K562 (cell line): ENCODE measurements around the gene SH3BGRL3. TPM values are rescaled to one million over a fixed set of nuclear protein-coding genes. Genes with fewer than 3 reads are reported as not detected.
A peak's percentile ranks its signal among the peaks of the same experiment; 100 is the strongest.

Source experiments
- ATF1 ChIP-seq, 2 experiments: fragments of 450-650 bp in 1 of 2; IDR thresholded peaks; 2 replicates each; pipeline ENCODE4 v1.6.1; 2016; ENCODE audit warnings: missing compliant biosample characterization in 1 of 2, missing genetic modification characterization in 1 of 2
- ATF7 ChIP-seq: fragments of 450-650 bp; IDR thresholded peaks from 2 replicates; pipeline ENCODE4 v1.7.1; 2014; ENCODE audit warnings: mild to moderate bottlenecking, moderate library complexity
- CHD2 ChIP-seq: IDR thresholded peaks from 2 replicates; pipeline ENCODE4 v1.6.1; 2011; ENCODE audit warnings: low read depth, low read length
- ILF3 ChIP-seq: fragments of 450-650 bp; IDR thresholded peaks from 2 replicates; pipeline ENCODE4 v1.6.1; 2018; ENCODE audit warnings: antibody characterized with exemption, mild to moderate bottlenecking, moderate library complexity, borderline replicate concordance
- MCM5 ChIP-seq: fragments of 450-650 bp; IDR thresholded peaks from 2 replicates; pipeline ENCODE4 v1.6.1; 2016; ENCODE audit warnings: low read depth
- MTA3 ChIP-seq: fragments of 450-650 bp; formaldehyde crosslinking; IDR thresholded peaks from 2 replicates; pipeline ENCODE4 v1.6.1; 2017; ENCODE audit warnings: mild to moderate bottlenecking, borderline replicate concordance
- NFE2 ChIP-seq: IDR thresholded peaks from 2 replicates; pipeline ENCODE4 v1.6.1; 2014; ENCODE audit warnings: antibody characterized with exemption, low read depth
- NR3C1 ChIP-seq: sonication (generic); formaldehyde crosslinking; IDR thresholded peaks from 2 replicates; pipeline ENCODE4 v1.8.1; 2022; ENCODE audit warnings: missing genetic modification reagents
- PHF20 ChIP-seq: fragments of 450-650 bp; IDR thresholded peaks from 2 replicates; pipeline ENCODE4 v1.6.1; 2018; ENCODE audit not compliant: partially characterized antibody
- POU5F1 ChIP-seq: fragments of 150-350 bp; IDR thresholded peaks from 2 replicates; pipeline ENCODE4 v1.6.1; 2014; ENCODE audit warnings: borderline replicate concordance, low read length, low read depth, mild to moderate bottlenecking; ENCODE audit not compliant: partially characterized antibody
- PTRF ChIP-seq: fragments of 450-650 bp; IDR thresholded peaks from 2 replicates; pipeline ENCODE4 v1.6.1; 2016; ENCODE audit warnings: mild to moderate bottlenecking, missing genetic modification characterization, missing compliant biosample characterization
- RFX5 ChIP-seq: IDR thresholded peaks from 2 replicates; pipeline ENCODE4 v1.6.1; 2011; ENCODE audit warnings: low read depth, mild to moderate bottlenecking, improper control_type of control experiment, low read length
- SIN3A ChIP-seq, 2 experiments: fragments of 150-350 bp in 1 of 2; IDR thresholded peaks; 2 replicates each; pipeline ENCODE4 v1.6.1; 2011 to 2016; ENCODE audit warnings: borderline replicate concordance in 2 of 2, low read depth in 2 of 2, low read length in 2 of 2, mild to moderate bottlenecking in 2 of 2, moderate library complexity in 2 of 2; ENCODE audit not compliant: control insufficient read depth in 1 of 2
- SMAD1 ChIP-seq: fragments of 150-350 bp; IDR thresholded peaks from 2 replicates; pipeline ENCODE4 v1.6.1; 2014; ENCODE audit warnings: low read length, low read depth; ENCODE audit not compliant: partially characterized antibody
- SMARCE1 ChIP-seq: fragments of 450-650 bp; IDR thresholded peaks from 2 replicates; pipeline ENCODE4 v1.7.1; 2016; ENCODE audit warnings: mild to moderate bottlenecking
- TARDBP ChIP-seq: fragments of 450-650 bp; IDR thresholded peaks from 2 replicates; pipeline ENCODE4 v1.6.1; 2016
- TEAD4 ChIP-seq, 2 experiments: sonication (generic) in 1 of 2; formaldehyde crosslinking in 1 of 2; IDR thresholded peaks; 2 replicates each; pipeline versions ENCODE4 v1.6.1 to v1.8.0; 2012 to 2022; ENCODE audit warnings: borderline replicate concordance in 1 of 2, inconsistent platforms in 1 of 2, low read length in 1 of 2, mild to moderate bottlenecking in 1 of 2, missing genetic modification reagents in 1 of 2
- ZNF431 ChIP-seq: sonication (generic); formaldehyde crosslinking; IDR thresholded peaks from 2 replicates; pipeline ENCODE4 v1.8.0; 2022; ENCODE audit warnings: mild to moderate bottlenecking, missing genetic modification reagents
- ZNF586 ChIP-seq: fragments of 450-650 bp; formaldehyde crosslinking; conservative IDR thresholded peaks from 2 replicates; pipeline ENCODE4 v1.4.0; 2020; ENCODE audit warnings: mild to moderate bottlenecking, moderate library complexity
- polyA plus RNA-seq, 8 experiments: library from polyadenylated mRNA; depleted of rRNA in 4 of 8; stranded (reverse) in 5 of 8; unstranded in 3 of 8; fragments of >200 nt; fragmentation: Nextera tagmentation in 2 of 8; fragmentation: Illumina TruSeq in 1 of 8; extraction: Ambion mirVana in 2 of 8; extraction: Trizol in 1 of 8; gene quantifications; 2 replicates each; pipeline versions ENCODE4 v1.2.1 to v1.2.3, GENCODE V29; 2011 to 2014; ENCODE audit warnings: inconsistent platforms in 1 of 8, missing spikeins in 1 of 8
- total RNA-seq, 7 experiments: library from RNA; depleted of rRNA in 6 of 7; stranded (reverse); fragments of >200 nt in 6 of 7; fragmentation: Illumina TruSeq in 2 of 7; extraction: Trizol in 2 of 7; gene quantifications; 2 replicates each; pipeline versions ENCODE4 v1.2.1 to v1.2.3, GENCODE V29; 2011 to 2021; ENCODE audit warnings: low replicate concordance in 1 of 7
- TF ChIP-seq, protein P1 (sequence below): fragments of 250-450 bp; sonication (Bioruptor Pico); IDR thresholded peaks from 2 replicates; pipeline ENCODE4 v1.4.0; 2020; ENCODE audit warnings: mild to moderate bottlenecking, moderate library complexity, borderline replicate concordance
- TF ChIP-seq, protein P2 (sequence below): fragments of 450-650 bp; formaldehyde crosslinking; IDR thresholded peaks from 2 replicates; pipeline ENCODE4 v1.4.0; 2020; ENCODE audit warnings: mild to moderate bottlenecking, mixed read lengths
- TF ChIP-seq, protein P3 (sequence below), 2 experiments: fragments of 450-650 bp; IDR thresholded peaks; 2 replicates each; pipeline ENCODE4 v1.6.1; 2018; ENCODE audit warnings: mild to moderate bottlenecking in 2 of 2, low read depth in 1 of 2; ENCODE audit not compliant: partially characterized antibody in 2 of 2

Gene SH3BGRL3
- total and polyA plus RNA-seq, 9 of the 15 experiments (the other 6 are each of a cell fraction or from before 2014, with no cell fraction given): 30.3 to 140 (median 54.2) TPM

DNA sequence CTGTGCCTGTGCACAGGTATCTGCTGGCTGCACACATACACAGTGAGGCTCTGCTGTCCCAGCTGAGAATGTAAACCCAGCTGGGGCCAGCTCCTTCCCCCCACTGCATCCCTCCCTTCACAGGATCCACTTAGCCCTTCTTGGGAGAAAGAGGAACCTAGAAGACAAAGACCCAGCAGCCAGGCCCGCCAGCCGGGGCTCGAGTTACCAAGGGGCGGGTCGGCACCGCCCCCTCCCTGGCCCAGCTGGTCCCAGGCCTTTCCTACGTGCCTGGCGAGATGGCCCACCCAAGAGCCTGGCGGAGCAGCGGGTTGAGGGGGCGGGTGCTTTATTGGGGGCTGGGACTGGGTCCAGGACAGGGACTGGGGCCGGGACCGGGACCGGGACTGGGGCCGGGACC is 2.1 kb downstream of the SH3BGRL3 start (continued):
- TF ChIP-seq, protein P1, sequence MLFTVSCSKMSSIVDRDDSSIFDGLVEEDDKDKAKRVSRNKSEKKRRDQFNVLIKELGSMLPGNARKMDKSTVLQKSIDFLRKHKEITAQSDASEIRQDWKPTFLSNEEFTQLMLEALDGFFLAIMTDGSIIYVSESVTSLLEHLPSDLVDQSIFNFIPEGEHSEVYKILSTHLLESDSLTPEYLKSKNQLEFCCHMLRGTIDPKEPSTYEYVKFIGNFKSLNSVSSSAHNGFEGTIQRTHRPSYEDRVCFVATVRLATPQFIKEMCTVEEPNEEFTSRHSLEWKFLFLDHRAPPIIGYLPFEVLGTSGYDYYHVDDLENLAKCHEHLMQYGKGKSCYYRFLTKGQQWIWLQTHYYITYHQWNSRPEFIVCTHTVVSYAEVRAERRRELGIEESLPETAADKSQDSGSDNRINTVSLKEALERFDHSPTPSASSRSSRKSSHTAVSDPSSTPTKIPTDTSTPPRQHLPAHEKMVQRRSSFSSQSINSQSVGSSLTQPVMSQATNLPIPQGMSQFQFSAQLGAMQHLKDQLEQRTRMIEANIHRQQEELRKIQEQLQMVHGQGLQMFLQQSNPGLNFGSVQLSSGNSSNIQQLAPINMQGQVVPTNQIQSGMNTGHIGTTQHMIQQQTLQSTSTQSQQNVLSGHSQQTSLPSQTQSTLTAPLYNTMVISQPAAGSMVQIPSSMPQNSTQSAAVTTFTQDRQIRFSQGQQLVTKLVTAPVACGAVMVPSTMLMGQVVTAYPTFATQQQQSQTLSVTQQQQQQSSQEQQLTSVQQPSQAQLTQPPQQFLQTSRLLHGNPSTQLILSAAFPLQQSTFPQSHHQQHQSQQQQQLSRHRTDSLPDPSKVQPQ (CRISPR knock-in tag): no peak
- no peak for TF ChIP-seq MTA3
- TF ChIP-seq ATF1 (CRISPR knock-in tag; IDR thresholded peaks at IDR 0.05): no peak
- TF ChIP-seq ATF1 (tag; IDR thresholded peaks at IDR 0.05): no peak
- no peak for TF ChIP-seq PHF20
- TF ChIP-seq RFX5: no peak
- 0 out of 2 replicates have a peak, but pooled peaks have one; percentile 10 for TF ChIP-seq TARDBP
- TF ChIP-seq, protein P2, sequence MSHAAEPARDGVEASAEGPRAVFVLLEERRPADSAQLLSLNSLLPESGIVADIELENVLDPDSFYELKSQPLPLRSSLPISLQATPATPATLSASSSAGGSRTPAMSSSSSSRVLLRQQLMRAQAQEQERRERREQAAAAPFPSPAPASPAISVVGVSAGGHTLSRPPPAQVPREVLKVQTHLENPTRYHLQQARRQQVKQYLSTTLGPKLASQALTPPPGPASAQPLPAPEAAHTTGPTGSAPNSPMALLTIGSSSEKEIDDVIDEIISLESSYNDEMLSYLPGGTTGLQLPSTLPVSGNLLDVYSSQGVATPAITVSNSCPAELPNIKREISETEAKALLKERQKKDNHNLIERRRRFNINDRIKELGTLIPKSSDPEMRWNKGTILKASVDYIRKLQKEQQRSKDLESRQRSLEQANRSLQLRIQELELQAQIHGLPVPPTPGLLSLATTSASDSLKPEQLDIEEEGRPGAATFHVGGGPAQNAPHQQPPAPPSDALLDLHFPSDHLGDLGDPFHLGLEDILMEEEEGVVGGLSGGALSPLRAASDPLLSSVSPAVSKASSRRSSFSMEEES (CRISPR knock-in tag): no peak
- TF ChIP-seq NR3C1 (CRISPR knock-in tag): no peak
- no peak for TF ChIP-seq SIN3A (IDR thresholded peaks at IDR 0.05; ENCODE audit: borderline replicate concordance in 2 of 2, control insufficient read depth in 1 of 2, low read depth in 2 of 2, low read length in 2 of 2)
- TF ChIP-seq POU5F1: no peak
- TF ChIP-seq, protein P3, sequence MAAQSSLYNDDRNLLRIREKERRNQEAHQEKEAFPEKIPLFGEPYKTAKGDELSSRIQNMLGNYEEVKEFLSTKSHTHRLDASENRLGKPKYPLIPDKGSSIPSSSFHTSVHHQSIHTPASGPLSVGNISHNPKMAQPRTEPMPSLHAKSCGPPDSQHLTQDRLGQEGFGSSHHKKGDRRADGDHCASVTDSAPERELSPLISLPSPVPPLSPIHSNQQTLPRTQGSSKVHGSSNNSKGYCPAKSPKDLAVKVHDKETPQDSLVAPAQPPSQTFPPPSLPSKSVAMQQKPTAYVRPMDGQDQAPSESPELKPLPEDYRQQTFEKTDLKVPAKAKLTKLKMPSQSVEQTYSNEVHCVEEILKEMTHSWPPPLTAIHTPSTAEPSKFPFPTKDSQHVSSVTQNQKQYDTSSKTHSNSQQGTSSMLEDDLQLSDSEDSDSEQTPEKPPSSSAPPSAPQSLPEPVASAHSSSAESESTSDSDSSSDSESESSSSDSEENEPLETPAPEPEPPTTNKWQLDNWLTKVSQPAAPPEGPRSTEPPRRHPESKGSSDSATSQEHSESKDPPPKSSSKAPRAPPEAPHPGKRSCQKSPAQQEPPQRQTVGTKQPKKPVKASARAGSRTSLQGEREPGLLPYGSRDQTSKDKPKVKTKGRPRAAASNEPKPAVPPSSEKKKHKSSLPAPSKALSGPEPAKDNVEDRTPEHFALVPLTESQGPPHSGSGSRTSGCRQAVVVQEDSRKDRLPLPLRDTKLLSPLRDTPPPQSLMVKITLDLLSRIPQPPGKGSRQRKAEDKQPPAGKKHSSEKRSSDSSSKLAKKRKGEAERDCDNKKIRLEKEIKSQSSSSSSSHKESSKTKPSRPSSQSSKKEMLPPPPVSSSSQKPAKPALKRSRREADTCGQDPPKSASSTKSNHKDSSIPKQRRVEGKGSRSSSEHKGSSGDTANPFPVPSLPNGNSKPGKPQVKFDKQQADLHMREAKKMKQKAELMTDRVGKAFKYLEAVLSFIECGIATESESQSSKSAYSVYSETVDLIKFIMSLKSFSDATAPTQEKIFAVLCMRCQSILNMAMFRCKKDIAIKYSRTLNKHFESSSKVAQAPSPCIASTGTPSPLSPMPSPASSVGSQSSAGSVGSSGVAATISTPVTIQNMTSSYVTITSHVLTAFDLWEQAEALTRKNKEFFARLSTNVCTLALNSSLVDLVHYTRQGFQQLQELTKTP (IDR thresholded peaks at IDR 0.05; ENCODE audit: low read depth in 1 of 2, partially characterized antibody in 2 of 2): no peak
- TF ChIP-seq ZNF431 (CRISPR knock-in tag): no peak
- TF ChIP-seq ZNF586: no peak
- TF ChIP-seq PTRF (tag): no peak
- no peak for TF ChIP-seq ATF7
- TF ChIP-seq SMARCE1: no peak
- TF ChIP-seq NFE2: no peak
- no peak for TF ChIP-seq CHD2
- peak; percentile 36 for TF ChIP-seq SMAD1
- TF ChIP-seq ILF3: no peak
- TF ChIP-seq MCM5: no peak
- peak; percentile 16; the same call in 1 of the 2 replicates for TF ChIP-seq TEAD4 (IDR thresholded peaks at IDR 0.05; ENCODE audit: low read length)
- TF ChIP-seq TEAD4 (CRISPR knock-in tag; IDR thresholded peaks at IDR 0.05; ENCODE audit: borderline replicate concordance): no peak
